Activated CD8-positive, alpha-beta memory T cell treated with anti-CD3 and anti-CD28 coated beads for 1 hour (primary cell): ENCODE measurements around the gene ANKMY1.
"Not testable (repeated sequence)": the region's sequence is repeated elsewhere in the genome, so short reads cannot be mapped to it uniquely, and the experiment has no call there.

Source experiments
- DNase-seq, 2 donors: peaks; one replicate each; pipeline ENCODE4 v3.0.0-alpha.2; 2020; ENCODE audit warnings: low read depth in 1 of 2; ENCODE audit errors: extremely low read depth in 1 of 2

Gene ANKMY1

GRCh38 chr2:240569523-240569997, 11.8 kb upstream of the ANKMY1 start:
- DNase-seq: no peak

GRCh38 chr2:240568678-240569522, 11.1 kb upstream of the ANKMY1 start:
- no peak for DNase-seq

- DNase-seq: no peak
Measured at GRCh38 chr2:240567872-240568677, 10.3 kb upstream of the ANKMY1 start, which contains the start of gene RNPEPL1. Gene RNPEPL1, plus strand, starts transcription at chr2:240568484. Its CDS starts 103 bp downstream, at chr2:240568587.

GRCh38 chr2:240567137-240567871, 9.5 kb upstream of the ANKMY1 start:
- no peak for DNase-seq

- DNase-seq: peak; percentile 86 to 91
Measured at GRCh38 chr2:240566203-240567136, 8.7 kb upstream of the ANKMY1 start.

GRCh38 chr2:240565333-240566202, 7.8 kb upstream of the ANKMY1 start:
- DNase-seq: peak; percentile 82 to 83

- DNase-seq: no peak
Measured at GRCh38 chr2:240564561-240565332, 7.0 kb upstream of the ANKMY1 start.

GRCh38 chr2:240563951-240564560, 6.3 kb upstream of the ANKMY1 start:
- no peak for DNase-seq

GRCh38 chr2:240563231-240563630, 5.4 kb upstream of the ANKMY1 start:
- not testable (repeated sequence) for DNase-seq

- DNase-seq: no peak
Measured at GRCh38 chr2:240561325-240561971, 3.7 kb upstream of the ANKMY1 start.

GRCh38 chr2:240560480-240561324, 2.9 kb upstream of the ANKMY1 start:
- peak; percentile 99 to 100 for DNase-seq

- peak; percentile 65 to 82 for DNase-seq
Measured at GRCh38 chr2:240560084-240560479, 2.3 kb upstream of the ANKMY1 start, which contains the start of gene DUSP28. Gene DUSP28, plus strand, starts transcription at chr2:240560357. Its CDS starts 328 bp downstream, at chr2:240560685.

- no peak for DNase-seq
Measured at GRCh38 chr2:240559286-240559685, 1.5 kb upstream of the ANKMY1 start.

GRCh38 chr2:240558236-240558761, 511 bp upstream of the ANKMY1 start:
- DNase-seq: no peak

GRCh38 chr2:240557101-240557751, 562 bp downstream of the ANKMY1 start:
- no peak for DNase-seq
